Prostate gland (tissue), 2 donors: ENCODE measurements around the gene SUCNR1. TPM values are rescaled to one million over a fixed set of nuclear protein-coding genes. Genes with fewer than 3 reads are reported as not detected.
A peak's percentile ranks its signal among the peaks of the same experiment; 100 is the strongest.

ENCODE experiments used
- DNase-seq: peaks from one replicate; pipeline ENCODE4 v3.0.0-alpha.2; 2019; ENCODE audit warnings: low spot score
- H3K27ac ChIP-seq, 2 donors: fragments of 200-600 bp; sonication (generic); 2 replicates each; pipeline ENCODE4 v1.5.1; 2017 to 2019
- H3K27me3 ChIP-seq: fragments of 200-600 bp; sonication (generic); replicated peaks from 2 replicates; pipeline ENCODE4 v1.5.1; 2019; ENCODE audit not compliant: insufficient read depth
- H3K36me3 ChIP-seq, 2 donors: fragments of 200-600 bp; sonication (generic); 1 replicate in 1 of 2; 2 replicates in 1 of 2; pipeline versions ENCODE4 v1.5.1 to v1.8.1; 2017 to 2019
- H3K4me1 ChIP-seq: fragments of 200-600 bp; sonication (generic); replicated peaks from 2 replicates; pipeline ENCODE4 v1.5.1; 2019
- H3K4me3 ChIP-seq, 2 donors: fragments of 200-600 bp; sonication (generic); 2 replicates each; pipeline ENCODE4 v1.5.1; 2017 to 2019
- H3K9me3 ChIP-seq: fragments of 200-600 bp; sonication (generic); 2 replicates; pipeline ENCODE4 v1.5.1; 2017
- CTCF ChIP-seq, 4 experiments: fragments of 200-600 bp in 2 of 4; fragments of 450-650 bp in 2 of 4; sonication (generic) in 2 of 4; IDR thresholded peaks; 1 replicate in 3 of 4; 2 replicates in 1 of 4; pipeline ENCODE4 v1.5.1; 2016 to 2019; ENCODE audit warnings: antibody characterized with exemption in 4 of 4, mild to moderate bottlenecking in 2 of 4, moderate library complexity in 2 of 4
- POLR2A ChIP-seq: fragments of 450-650 bp; IDR thresholded peaks from one replicate; pipeline ENCODE4 v1.6.1; 2016; ENCODE audit warnings: antibody characterized with exemption, mild to moderate bottlenecking
- POLR2AphosphoS5 ChIP-seq: sonication (generic); formaldehyde crosslinking; IDR thresholded peaks from one replicate; pipeline ENCODE4 v1.6.1; 2017; ENCODE audit warnings: antibody characterized with exemption
- WGBS: methylation state at CpG from one replicate; pipeline ENCODE4 v1.1.5; 2018; 5-methylcytosine and 5-hydroxymethylcytosine counted together
- intact Hi-C: fragments of 100-400 bp; cut with DNase I; formaldehyde crosslinking; loops from one replicate; pipeline ENCODE4 v1.14.2; 2022
- total RNA-seq, 2 donors: library from RNA; depleted of rRNA; stranded (reverse); fragments of >200 nt; gene quantifications; one replicate each; pipeline ENCODE4 v1.1.0, GENCODE V29; 2016

The SUCNR1 gene
- total RNA-seq, 2 donors from 2014 or later: not detected

DNA sequence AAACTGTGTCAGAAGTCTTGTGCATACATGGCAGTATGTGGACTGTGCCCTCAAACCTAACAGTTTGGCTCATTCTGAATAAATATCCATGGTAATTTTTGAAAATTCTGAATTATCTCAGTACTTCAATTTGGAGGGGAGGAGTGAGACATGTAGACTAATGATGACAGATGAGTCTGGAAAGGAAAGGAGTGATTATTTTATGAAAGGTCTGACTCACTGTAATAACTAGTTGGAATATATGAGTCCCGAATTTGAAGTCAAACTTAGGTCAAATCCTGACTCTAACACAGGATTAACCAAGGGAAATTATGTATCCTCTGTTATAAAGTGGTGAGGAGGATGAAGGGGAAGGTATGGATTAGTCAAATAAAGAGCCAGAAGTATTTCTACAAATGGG lies 38.6 kb downstream of the SUCNR1 start:
- no peaks in the 10 kb centered on the region for H3K9me3 ChIP-seq
- H3K36me3 ChIP-seq: no peaks in the 10 kb centered on the region
- TF ChIP-seq POLR2A: no peak
- no peak for TF ChIP-seq POLR2AphosphoS5
- no peak for TF ChIP-seq CTCF (IDR thresholded peaks at IDR 0.05)
- H3K27ac ChIP-seq: no peak overlapping the region
- no peaks in the 10 kb centered on the region for H3K4me1 ChIP-seq
- no peaks in the 10 kb centered on the region for H3K27me3 ChIP-seq
- intact Hi-C loops: loop anchor here (10.0 kb wide), 1 partner anchor 467 kb away; no protein-coding TSS in a partner anchor
- 67% methylated on average over 1 of the region's 1 CpG for WGBS
- H3K4me3 ChIP-seq: no peak overlapping the region
- no peak for DNase-seq

DNA sequence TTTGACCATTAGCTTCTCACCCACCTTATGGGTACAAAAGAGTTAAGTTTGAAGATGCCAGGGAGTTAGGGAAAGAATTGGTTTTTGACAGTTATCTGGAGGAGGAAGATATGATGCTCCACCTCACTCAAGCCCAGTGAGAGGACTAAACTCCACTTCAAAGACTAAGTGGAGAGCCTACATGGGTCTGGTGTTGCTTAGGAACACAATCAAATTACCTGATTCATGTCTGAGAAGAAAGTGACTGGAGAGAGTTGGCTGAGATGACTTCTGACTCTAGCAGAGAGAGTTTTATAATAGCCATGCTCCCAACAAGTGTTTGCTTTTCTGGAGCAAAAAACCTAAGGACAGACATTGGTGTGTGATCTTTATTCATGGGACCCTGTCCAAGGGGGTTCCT lies 43.3 kb downstream of the SUCNR1 start:
- TF ChIP-seq CTCF (IDR thresholded peaks at IDR 0.05) (no peak), POLR2AphosphoS5 (no peak), POLR2A (no peak)

GRCh38 chr3:151918253-151919029 lies 45.0 kb downstream of the SUCNR1 start:
- Histone ChIP-seq H3K27ac (no peak overlapping the region), H3K4me1 (no peaks in the 10 kb centered on the region), H3K27me3 (no peaks in the 10 kb centered on the region), H3K36me3 (no peaks in the 10 kb centered on the region), H3K9me3 (no peaks in the 10 kb centered on the region), H3K4me3 (no peak overlapping the region)
- 59% methylated on average over 5 of the region's 5 CpGs for WGBS
- no peak for DNase-seq
- intact Hi-C loops: loop anchor here (10.0 kb wide), 1 partner anchor 474 kb away; no protein-coding TSS in a partner anchor
- no peak for TF ChIP-seq POLR2A
- peak in 3 of 4 experiments; percentile 24 to 59 (median 50) for TF ChIP-seq CTCF (IDR thresholded peaks at IDR 0.05)

More for the DNA sequence above, 43.3 kb downstream of the SUCNR1 start:
- no peak overlapping the region for H3K4me3 ChIP-seq
- no peak overlapping the region for H3K27ac ChIP-seq
- H3K27me3 ChIP-seq: no peaks in the 10 kb centered on the region
- DNase-seq: no peak
- no peaks in the 10 kb centered on the region for H3K36me3 ChIP-seq
- no peaks in the 10 kb centered on the region for H3K4me1 ChIP-seq
- H3K9me3 ChIP-seq: no peaks in the 10 kb centered on the region
- intact Hi-C loops: loop anchor here (10.0 kb wide), 1 partner anchor 472 kb away; no protein-coding TSS in a partner anchor

GRCh38 chr3:151919030-151919328 lies 45.5 kb downstream of the SUCNR1 start:
- Histone ChIP-seq H3K9me3 (no peaks in the 10 kb centered on the region), H3K27me3 (no peaks in the 10 kb centered on the region), H3K27ac (no peak overlapping the region), H3K4me1 (no peaks in the 10 kb centered on the region), H3K4me3 (no peak overlapping the region), H3K36me3 (no peaks in the 10 kb centered on the region)
- DNase-seq: no peak
- intact Hi-C loops: loop anchor here (10.0 kb wide), 1 partner anchor 474 kb away; no protein-coding TSS in a partner anchor
- TF ChIP-seq POLR2AphosphoS5 (no peak), POLR2A (no peak), CTCF (IDR thresholded peaks at IDR 0.05) (no peak)
- 76% methylated on average over 2 of the region's 2 CpGs for WGBS

- Histone ChIP-seq H3K9me3 (no peaks in the 10 kb centered on the region), H3K4me3 (no peak overlapping the region), H3K4me1 (no peaks in the 10 kb centered on the region), H3K27me3 (no peaks in the 10 kb centered on the region), H3K27ac (no peak overlapping the region), H3K36me3 (no peaks in the 10 kb centered on the region)
- intact Hi-C loops: loop anchor here (10.0 kb wide), 1 partner anchor 475 kb away; no protein-coding TSS in a partner anchor
- 31% methylated on average over 3 of the region's 3 CpGs for WGBS
- TF ChIP-seq POLR2AphosphoS5: no peak
- no peak for DNase-seq
Observed at GRCh38 chr3:151919446-151919845, 46.0 kb downstream of the SUCNR1 start.
